ENCODE measurements around the gene LILRA6.
"Not testable (repeated sequence)": the region's sequence is repeated elsewhere in the genome, so short reads cannot be mapped to it uniquely, and the experiment has no call there.

Gene LILRA6

GRCh38 chr19:54230031-54230430 lies 12.6 kb downstream of the LILRA6 start:
- no peak for DNase-seq

DNA sequence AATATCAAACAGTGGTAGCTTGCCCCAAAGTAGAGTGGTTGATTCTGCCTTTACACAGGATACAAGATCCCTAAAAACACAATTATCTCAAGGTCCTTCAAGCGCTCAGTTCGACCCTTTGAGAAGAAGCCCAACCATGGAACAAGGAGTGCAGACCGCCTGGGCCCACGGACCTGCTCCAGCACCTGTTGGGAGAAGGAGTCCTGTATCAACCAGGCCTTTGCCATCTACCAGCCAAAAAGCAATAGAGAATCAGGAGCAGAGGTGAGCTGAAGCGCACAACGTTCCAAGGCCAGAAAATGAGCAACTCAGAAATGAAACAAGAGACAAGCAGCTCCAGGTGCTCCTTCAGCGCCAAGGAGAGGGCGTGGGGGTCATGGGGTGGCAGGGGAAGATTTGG lies 13.4 kb downstream of the LILRA6 start:
- no peak for DNase-seq

GRCh38 chr19:54224619-54225018 lies 18.0 kb downstream of the LILRA6 start:
- not testable (repeated sequence) for DNase-seq

DNA sequence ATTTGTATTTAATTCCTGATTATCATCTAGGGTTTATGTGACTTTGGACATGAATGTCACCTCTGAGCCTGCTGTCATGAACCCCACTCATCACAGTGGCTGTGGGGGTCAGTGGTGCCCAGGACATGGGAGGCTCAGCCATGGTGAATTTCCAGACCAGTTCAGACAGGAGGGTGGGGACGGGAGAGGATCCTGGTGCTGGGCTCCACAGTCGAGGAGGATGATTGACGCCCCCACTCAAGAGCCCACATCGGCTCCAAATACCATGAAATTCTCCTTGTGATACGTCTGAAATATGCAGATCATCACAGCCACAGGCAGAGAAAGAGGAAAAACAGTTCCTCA lies 18.7 kb downstream of the LILRA6 start:
- DNase-seq: not testable (repeated sequence)

DNA sequence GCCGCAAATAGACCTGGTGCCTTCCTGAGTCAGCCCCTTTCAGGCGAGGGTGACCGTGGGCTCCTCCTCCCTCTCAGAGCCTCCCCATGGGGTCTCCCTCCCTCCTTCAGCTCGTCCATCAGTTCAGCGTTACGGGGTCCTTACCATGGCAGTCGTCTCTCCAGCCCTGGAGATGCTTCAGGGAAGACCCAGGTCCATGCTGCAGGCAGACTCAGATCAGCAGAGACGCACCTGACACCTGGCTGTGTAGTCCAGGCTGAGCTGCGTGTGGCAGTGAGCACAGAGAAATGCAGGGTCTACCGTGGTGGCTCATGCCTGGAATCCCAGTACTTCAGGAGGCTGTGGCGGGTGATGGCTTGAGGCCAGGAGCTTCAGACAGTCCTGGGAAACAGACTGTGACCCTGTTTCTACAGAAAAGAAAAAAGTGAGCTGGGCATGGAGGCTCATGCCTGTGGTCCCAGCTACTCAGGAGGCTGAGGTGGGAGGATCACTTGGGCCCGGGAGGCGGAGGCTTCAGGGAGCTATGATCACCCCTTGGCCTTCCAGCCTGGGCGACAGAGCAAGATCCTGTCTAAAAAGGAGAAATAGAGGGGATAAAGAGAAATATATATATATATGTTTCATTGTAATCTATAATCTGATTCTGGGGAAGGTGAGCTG lies 19.2 kb downstream of the LILRA6 start:
- DNase-seq: not testable (repeated sequence)

DNA sequence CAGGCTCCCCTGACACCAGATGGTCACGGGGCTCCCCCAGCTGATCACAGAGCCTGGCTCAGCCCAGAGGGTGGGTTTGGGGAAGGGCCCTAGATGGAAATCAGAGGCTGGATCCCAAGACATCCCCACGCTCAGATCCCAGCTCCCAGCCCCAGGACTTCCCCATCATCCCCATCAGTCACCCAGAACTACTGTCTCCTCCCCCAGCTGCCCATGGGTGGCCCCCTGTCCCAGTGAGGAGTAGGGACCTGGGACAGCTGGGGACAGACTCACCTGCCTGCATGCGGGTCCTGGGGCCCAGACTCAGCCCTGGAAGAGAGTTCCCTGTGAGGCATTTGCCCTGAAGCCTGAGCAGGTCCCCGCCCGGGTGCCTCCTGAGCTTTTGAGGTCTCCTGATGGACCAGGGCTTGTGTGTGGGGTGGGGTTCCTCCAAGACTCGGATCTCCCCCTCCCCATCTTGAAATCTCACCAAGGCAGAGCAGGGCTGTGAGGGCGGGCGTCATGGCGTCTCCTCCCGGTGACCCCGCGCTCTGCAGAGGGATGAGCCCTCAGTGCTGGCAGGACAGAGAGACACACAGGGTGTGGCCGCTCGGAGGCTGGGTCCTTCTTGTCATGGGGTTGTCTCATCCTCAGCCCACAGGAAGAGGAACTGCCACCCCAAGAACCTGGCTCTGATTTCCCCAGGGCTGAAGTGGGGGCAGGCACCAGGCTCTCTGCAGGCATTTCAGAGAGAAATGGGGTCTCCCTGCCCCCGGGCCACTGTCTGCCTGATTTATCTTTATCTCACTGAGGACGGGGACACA lies 19.9 kb downstream of the LILRA6 start, which contains the start of gene LILRB3:
LILRB3 (minus strand) TSS at position 534 of the 803 bp plus-strand sequence; CDS start at position 503, 31 bp downstream.
- DNase-seq: not testable (repeated sequence)

DNA sequence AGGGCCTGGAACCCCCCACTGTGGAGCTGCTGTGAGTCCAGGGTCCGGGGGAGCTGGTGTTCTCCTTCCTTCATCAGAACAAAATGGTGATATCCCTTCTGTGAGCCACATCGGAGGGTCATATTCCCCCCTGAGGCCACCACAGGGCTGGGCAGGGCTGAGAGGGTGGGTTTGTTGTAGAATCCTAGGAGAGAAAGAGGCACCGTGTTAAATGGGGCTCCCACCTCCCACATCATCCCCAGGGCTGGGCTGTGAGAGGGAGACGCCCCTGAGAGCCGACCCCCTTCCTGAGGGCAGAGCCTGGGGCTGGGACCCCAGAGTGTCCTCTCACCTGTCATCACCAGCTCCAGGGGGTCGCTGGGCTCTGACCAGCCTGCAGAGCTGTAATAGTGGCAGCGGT lies 20.6 kb downstream of the LILRA6 start:
- DNase-seq: not testable (repeated sequence)

GRCh38 chr19:54219702-54220101 lies 22.9 kb downstream of the LILRA6 start:
- DNase-seq: not testable (repeated sequence)

DNA sequence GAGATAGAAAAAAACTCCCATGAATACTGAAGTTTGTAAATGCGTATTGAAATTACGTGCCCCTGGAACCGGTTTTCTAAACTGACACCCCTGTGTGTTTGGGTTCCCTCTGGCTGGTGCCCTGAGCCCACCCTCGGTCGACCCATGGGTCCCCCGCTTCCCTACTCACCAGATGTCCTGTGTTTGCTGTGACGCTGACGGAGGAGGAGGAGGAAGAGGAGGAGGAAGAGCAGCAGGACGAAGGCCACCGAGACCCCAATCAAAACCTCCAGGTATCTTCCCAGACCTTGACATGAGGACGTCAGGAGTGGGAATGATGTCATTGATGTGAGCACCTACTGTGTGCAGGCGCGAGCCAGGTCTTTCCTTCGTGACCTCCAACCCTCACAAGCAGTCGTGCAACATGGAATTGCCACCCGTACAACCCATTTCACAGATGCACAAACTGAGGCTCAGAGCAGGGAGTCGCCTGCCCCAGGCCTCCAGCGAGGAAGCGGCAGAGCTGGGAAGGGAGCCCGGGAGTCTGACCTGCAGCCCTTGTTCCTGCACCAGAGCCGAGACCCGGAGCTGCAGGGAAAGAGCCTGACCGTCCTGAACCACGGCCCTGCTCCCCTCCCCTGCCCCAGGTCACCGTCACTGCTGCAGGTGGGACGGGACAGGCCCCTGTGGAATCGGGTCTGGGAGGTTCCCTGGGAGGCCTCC lies 23.5 kb downstream of the LILRA6 start:
- no peak for DNase-seq

- no peak for DNase-seq
Measured at GRCh38 chr19:54218259-54218658, 24.3 kb downstream of the LILRA6 start.

GRCh38 chr19:54217517-54218247 lies 24.9 kb downstream of the LILRA6 start:
- not testable (repeated sequence) for DNase-seq

- no peak for DNase-seq
Measured at GRCh38 chr19:54216869-54217268, 25.7 kb downstream of the LILRA6 start.

GRCh38 chr19:54214734-54215133 lies 27.9 kb downstream of the LILRA6 start:
- DNase-seq: not testable (repeated sequence)

GRCh38 chr19:54214217-54214616 lies 28.4 kb downstream of the LILRA6 start:
- not testable (repeated sequence) for DNase-seq

DNA sequence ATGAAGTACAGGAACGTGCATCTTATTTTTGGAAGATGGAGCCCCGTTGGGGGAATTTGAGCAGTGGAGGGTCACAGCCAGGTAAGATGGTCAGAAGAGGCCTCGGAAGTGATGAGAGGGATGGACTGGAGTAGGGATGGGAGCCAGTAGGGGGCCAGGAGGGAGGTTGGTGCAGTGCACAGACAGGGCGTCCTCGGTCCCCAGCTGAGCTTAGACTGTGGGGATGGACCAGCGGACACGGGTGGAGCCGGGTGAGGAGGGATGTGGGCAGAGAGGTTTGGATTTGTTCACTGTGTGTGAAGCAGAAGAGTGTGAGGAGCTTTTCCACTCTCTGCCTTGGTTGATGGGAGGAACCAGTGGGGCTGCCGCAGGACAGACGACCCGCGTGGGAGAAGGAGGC lies 31.4 kb downstream of the LILRA6 start:
- no peak for DNase-seq

DNA sequence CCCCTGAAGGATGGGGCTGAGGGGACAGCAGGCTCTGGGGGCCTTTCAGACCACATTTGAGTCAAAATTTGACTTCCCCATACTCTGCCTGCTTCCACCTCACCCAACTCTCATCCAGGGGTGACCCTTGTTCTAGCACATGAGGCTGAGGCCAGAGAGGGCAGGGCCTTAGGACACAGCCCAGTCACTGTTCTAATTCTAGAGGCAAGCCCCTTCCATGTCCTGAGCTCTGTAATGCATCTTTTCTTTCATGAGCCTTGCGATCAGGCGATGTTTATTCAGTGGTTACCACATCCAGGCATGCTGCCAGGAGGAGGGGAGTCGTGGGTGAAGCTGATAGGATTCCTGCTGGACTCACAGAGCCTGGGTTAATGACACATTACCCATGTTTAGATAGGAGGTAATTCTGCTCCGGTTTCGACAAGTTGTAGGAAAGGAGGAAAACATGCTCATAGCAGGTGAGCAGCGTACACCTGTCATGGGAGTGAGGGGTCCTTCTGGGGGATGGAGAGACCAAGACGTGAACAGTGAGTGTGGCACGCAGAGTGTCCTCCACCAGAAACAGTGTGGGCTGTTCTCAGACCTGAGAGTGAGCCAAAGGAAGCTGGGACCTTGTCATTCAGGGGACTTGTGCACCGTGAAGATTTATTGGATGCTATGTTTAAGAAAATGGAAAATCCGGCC lies 32.6 kb downstream of the LILRA6 start:
- DNase-seq: no peak

GRCh38 chr19:54209058-54209810 lies 33.4 kb downstream of the LILRA6 start:
- no peak for DNase-seq

DNA sequence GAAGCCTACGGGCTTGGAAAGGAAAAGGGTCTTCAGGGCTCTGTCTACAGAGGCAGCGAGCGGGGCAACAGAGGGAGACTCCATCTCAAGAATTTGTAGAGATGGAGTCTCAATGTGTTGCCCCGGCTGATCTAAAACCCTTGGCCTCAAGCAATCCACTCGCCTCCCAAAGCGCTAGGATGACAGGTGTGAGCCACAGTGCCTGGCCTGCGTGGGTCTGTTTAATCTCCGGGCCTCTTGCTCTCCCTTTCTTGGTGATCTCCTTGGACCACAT lies 33.9 kb downstream of the LILRA6 start:
- peak; percentile 37 for DNase-seq

DNA sequence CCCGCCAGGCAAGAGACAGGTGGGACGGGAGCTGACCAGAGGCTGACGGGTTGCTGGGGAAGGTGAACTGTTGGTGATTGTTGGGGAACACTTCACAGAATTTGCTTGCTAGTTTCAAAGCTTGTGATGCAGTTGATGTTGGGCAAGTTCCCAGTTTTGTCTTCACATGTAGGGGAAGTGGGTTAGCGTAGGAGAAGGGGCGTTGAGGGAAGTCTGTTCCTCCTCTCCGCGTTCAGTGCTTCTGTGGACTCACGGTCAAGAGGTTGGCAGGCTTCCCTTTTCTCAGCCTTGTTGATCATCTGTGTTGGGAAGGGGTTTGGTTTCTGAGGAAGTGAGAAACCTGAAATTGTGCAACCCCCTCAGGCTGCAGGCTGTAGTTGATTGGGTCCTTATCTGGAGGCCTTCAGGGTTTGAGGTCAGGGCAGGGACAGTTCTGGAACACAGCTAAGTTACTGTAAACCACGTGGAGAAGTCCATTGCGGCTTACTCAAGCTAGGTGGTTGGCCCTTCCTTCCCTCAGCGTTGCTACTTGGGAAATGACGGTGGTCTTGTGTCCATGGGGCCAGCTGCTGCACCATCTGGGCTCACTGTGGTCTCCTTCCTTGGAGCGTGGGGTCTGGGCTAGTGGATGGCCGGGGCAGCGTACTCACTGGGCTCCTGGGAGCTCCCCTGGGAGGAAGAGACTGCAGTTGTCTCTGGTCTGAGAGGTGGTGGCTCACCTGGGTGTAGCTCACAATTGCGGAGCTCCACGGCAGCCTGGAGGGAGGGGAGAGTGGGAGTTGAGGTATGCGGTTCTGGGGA lies 34.4 kb downstream of the LILRA6 start:
- peak; percentile 62 for DNase-seq

DNA sequence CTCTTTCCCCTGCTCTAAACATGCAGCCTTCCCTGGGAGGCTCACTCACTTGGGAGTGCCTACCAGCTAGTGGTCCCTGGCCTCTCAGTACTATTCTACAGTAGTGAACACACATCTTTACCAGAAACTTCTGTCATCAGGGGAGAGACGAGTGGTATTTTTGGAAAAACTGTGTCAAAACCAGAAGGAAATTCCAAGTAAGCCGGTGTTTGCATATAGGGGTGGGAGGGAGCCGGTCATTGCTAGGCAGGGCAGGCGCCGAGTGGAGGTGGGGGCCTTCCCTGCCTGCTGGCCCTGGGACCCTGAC lies 35.0 kb downstream of the LILRA6 start:
- DNase-seq: no peak

DNA sequence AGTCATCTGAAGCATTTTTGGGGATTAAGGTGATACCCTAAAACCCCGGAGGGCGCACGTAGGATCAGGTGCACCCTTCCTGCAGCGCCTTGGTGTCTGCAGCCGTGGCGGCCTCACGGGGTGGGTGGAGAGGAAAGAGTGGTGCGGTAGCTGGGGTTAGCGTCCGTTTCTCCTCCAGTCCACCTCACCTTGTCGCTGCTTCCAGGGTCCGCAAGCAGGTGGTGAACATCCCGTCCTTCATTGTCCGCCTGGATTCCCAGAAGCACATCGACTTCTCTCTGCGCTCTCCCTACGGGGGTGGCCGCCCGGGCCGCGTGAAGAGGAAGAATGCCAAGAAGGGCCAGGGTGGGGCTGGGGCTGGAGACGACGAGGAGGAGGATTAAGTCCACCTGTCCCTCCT lies 35.4 kb downstream of the LILRA6 start:
- not testable (repeated sequence) for DNase-seq

Measured in stimulated activated CD4-positive, alpha-beta T cell treated with anti-CD3 and anti-CD28 coated beads, Interleukin-4, amount 100 ng/mL, for 24 hours (primary cell).